ELR (cell line): ENCODE results near the gene CHRM3.
A peak's percentile ranks its signal among the peaks of the same experiment; 100 is the strongest.
"Not testable (repeated sequence)": the region's sequence is repeated elsewhere in the genome, so short reads cannot be mapped to it uniquely, and the experiment has no call there.

Experiments
- DNase-seq: peaks from one replicate; pipeline ENCODE4 v3.0.0-alpha.2; 2015; ENCODE audit warnings: low read depth

Gene CHRM3

DNA sequence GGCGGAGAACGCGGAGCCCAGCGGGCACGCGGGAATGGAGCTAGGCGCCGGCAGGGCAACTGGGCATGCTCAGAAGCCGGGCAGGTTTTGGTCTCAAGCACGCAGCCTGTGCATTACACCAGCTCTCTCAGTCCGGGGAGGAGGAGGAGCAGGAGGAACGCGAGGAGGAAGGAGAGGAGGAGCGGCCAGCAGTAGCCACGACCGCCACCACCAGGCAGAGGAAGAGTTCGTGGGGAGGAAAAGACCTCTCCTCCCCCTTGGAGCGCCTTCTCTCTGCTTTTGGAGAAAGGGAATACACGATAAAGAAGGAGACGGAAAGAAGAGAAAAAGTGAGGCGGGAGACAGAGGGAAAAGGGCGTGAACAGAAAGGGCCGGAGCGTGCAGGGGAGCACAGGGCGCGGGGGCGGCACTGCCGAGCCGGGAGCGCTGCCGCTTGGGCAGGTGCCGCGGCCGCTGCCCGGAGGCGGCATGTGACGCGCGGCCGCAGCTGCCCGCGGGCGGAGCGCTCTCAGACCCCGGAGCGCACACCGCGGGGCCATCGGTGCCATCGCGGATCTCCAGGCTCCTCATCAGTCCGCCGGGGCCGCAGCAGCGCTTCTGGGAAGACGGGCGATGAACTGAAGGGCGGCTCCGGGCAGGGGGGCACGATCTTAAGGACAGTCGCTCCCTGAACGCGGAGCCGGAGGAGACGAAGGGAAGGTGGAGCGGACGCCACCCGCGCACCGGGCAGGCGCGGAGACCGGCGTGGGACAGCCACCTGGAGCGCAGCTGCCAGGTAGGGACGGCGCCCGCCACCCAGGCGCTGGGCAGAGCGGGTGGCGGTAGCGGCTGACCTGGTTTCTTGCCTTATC is at the start of gene CHRM3:
CHRM3 (plus strand) TSS at position 116 of the 851 bp plus-strand sequence. CDS start 520,884 bp downstream, outside the sequence.
- peak; percentile 83 for DNase-seq

DNA sequence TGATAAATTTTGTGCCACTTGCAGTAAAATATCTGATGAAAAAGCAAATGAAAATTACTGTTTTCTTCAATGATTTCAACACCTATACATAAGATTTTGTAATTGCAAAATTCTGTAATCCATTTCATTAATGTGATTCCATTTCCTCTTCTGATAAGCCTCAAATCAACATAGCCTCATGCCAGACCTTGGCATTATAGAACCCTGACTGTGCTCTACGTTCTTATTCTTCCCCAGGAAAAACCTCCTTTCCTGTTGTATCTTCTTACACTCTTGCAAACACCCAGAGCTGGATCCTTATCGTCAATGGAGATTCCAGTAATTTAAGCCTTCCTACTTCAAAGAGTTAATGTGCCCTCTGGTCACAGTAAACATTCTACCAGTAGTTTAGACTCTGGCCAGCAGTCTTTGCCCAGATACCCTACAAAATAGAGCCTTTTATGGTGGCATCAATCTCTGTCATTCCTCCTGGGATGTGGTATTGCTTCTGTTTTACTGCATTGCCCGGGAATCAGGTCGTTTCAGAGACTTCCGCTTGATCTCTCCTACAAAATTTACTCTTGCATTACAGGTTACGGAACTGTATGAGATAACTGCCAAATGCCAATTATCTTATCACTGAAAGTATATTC is 48.5 kb upstream of the CHRM3 start:
- DNase-seq = no peak

DNA sequence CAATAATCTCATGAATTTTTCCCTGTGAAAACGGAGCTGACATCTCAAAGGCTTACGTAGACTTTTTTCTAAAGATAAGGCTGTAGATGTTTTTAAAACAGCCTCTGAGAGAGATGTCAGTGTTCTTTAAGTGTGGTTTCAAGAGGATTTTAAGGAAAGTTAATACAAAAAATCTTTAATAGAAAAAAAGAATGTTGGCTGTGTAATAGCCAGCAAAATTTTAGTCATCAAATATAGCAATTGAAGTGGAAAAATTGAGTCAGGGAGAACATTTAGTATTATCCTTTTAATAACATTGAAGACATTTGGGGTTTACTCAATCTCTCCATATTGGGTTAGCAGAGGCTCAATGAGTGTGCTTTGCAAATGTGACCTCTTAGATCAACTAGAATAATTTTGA is 38.6 kb upstream of the CHRM3 start:
- DNase-seq = no peak

DNA sequence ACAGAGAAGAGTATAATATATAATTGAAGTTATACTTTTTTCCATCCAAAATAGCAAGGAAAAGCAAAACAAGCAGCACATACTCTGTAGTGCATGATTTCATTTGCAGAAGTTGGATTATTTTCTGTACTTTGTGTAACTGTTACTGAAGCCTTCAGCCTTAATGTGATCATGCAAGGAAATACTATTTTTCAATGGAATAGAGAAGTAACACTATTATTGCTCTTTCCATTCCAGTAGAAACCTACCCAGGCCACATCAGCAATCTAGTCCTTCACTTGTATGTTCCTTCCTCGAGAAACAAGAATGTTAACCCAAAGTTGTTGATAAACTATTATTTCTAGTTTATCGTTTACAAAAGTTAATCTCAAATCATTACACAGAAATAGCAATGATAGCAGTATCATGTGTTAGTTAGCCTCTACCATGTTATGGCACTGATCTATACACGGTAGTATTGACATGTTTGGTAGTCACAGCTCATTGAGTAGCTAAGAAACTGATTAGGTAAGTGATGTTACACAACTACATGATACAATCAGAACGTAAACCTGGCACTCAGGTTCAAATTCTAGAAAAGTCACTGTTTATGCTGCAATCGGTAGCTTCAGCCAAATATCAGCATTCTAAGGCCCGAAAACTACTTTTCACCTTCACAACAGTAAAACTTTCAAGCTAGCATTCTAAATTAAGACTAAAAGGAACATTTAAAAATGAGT is 37.6 kb upstream of the CHRM3 start:
- DNase-seq = no peak

DNA sequence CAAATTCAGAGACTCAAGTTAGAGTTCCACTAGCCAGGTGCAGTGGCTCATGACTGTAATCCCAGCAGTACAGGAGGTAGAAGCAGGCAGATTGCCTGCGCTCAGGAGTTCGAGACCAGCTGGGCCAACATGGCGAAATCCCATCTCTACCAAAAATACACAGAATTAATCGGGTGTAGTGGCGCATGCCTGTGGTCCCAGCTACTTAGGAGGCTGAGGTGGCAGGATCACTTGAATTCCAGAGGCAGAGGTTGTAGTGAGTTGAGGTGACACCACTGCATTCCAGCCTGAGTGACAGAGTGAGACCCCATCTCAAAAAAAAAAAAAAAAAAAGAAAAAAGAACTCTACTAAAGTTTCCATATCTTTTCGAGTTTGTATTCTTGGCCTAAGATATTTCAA is 36.7 kb upstream of the CHRM3 start:
- no peak for DNase-seq

DNA sequence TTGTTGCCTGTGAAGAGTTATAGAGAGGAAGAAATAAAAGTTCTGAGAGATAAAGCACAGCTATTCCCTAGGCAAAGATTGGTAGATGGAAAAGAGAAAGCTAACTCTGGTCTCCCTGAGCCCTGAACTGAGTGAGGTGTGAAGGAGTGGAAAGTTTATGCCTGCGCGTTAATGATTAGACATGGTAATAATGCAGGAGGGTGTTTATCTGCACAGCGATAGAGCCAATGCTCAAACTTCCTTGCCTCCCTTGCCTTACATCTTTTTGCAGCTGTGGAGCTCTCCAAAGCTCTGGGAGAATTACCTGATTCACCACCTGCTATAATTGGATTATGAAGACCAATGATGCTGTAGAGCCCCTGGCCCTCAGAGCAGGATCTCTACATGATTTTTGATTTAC is 32.8 kb upstream of the CHRM3 start:
- DNase-seq = no peak

DNA sequence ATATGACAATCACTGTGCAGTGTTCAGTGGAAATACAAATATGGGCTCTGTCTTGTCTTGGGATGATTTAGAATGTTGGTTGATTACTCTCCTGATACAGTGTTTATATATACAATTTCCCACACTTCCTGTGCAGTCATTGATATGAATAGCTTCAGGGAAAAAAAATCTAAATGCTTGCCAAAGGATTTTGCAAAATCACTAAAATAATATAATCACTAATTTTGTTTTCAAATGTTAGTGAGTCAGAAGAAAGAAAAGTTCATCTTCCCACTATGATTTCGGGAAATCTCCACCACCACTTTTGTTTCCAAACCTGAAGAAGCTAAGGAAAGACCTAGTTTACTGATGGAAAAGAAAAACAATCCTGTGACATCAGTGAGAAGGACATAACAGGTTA is 32.1 kb upstream of the CHRM3 start:
- peak; percentile 72 for DNase-seq

DNA sequence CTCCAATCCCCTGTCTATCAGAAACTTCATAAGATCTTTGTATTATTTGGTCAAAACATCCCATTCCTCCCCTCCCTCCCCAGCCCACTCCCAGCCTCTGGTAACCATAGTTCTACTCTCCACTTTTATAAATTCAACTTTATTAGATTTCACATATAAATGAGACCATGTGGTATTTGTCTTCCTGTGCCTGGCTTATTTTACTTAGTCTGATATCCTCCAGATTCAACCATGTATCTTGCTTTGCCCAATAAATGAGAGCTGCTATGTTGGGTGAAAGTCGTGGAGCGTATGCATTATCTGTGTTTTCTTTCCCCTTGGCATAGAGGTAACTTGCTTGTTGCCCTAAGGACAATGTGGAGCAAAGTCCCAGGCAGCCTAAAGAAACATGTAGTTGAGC is 28.5 kb upstream of the CHRM3 start:
- no peak for DNase-seq

DNA sequence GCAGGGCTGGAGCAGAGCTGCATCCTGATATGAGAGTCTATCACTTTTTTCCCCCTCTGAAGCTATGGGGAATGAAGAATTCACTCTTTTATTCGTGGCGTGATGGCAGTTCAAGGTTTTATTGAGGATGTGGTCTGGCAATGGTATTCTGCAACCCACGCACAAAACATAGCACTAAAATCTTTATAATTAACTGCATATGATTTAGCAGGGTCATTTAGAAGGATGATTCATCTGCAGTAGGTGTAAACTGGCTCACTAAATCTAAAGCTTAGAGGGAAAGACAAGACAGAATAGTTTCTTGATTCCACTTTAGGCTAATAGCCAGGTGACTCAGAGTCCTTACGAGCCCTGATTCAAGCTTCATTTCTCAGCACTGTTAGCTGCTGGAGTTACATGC is 25.0 kb upstream of the CHRM3 start:
- peak; percentile 78 for DNase-seq

DNA sequence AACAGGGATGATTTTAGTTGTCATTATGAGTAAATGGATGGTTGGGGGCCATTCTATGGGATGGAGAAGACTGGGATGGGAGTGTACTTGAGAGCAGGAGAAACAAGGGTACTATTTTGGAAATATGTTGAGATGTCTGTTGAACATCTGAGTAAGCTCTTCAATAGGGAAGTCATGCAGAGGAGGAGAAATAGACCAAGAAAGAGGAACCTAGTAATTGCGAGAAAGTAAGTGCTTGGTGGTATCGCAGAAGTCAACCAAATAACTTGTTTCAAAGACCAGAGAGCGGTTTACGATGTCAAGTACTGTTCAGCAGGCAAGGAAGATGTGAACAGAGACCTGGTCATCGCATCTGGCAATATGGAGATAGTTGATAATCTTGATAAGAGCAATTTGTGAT is 22.4 kb upstream of the CHRM3 start:
- no peak for DNase-seq

DNA sequence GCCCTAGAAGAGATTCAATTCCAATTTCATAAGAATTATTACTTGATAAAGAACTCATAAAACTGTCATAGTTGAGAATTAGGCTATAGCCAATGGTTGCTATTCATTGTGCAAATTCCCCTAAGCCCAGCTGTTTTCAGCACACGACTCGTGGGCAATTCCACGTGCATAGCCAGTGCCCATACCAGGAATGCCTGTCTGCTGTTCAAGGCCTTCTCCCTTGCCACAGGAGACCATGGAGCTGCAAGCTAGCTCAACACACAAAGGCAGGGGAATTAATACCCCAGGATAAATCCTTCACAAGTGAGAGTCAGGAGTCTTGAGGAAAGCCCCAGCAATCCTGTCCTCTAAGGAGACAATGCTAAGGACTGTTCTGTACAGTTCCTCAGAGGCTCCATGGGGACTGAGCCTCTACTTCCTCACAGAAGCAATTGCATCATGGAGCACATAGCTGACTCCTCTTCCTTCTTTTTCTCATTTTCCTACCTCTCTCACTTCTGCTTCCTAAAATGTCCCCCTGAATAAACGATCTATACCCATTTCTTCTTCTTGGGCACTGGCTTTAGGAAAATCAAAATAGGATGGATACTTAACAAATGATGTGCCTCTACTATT is 19.1 kb upstream of the CHRM3 start:
- no peak for DNase-seq

DNA sequence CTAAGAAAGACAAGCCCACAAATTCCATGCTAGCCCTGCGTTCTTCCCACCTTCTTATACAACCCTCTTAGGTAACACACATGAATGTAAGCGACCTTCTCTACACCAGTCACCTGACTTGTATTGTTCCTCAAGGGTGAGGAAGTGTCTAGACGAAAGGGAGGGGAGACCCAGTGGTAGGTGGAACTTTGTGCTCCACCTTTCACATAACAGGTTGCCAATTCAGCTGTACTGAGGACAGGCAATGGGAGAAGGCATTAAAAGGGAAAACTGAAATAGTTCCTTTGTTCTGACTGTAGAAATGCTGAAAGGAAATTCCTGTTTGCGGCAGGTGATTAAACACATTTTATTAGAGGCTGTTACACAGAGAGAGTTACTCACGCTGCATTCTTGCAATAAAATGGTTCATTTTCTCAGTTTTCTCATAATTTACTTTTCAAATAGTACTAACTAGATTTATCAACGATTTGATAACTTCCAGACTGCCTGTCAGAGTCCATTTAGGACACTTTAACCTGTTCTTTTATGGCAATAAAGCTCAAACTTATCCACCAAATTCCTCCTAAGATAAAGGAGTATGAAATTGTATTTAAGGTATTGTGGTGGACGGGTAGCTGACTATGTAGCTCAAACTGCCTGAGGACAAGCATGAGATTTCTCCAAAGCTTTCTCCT is 17.8 kb upstream of the CHRM3 start:
- no peak for DNase-seq

DNA sequence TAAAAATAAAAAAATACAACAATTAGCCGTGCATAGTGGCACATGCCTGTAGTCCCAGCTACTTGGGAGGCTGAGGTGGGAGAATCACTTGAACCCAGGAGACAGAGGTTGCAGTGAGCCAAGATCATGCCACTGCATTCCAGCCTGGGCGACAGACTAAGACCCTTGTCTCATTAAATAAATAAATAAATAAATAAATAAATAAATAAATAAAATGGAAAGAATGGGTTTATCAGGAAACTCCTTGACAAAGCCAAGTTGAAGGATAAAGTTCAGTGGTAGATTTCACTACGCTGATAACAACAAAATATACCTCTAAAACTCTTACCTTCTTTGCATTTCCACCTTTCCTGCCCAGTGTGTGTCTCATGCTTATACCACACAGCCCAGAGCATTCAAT is 15.5 kb upstream of the CHRM3 start:
- DNase-seq = not testable (repeated sequence)

DNA sequence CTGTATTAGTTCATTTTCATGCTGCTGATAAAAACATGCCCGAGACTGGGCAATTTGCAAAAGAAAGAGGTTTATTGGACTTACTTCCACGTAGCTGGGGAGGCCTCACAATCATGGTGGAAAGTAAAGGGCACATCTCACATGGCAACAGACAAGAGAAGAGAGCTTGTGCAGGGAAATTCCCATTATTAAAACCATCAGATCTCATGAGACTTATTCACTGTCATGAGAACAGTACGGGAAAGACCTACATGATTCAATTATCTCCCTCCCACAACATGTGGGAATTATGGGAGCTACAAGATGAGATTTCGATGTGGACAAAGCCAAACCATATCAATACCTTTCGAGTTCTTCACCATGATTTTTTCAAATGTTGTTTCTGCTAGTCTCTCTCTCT is 3.7 kb upstream of the CHRM3 start:
- no peak for DNase-seq

DNA sequence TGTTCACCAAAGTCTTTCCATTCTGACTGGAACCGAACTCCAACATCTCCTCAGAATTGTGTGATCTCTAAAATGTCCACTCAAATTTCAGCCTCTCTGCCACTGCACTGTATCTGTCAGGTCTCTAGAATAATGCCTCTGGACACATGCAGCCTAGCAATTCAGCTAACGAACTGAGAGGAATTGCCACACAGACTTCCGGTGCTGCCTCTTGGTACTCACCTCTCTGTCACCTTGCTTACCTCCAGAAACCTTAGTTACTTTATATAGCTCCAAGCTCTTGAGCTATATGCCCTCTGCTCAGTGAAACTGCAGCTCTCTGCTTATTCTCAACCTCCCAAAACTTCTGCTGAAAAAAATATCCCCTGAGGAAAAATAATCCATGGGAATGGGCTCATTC is 2.7 kb upstream of the CHRM3 start:
- DNase-seq = no peak

DNA sequence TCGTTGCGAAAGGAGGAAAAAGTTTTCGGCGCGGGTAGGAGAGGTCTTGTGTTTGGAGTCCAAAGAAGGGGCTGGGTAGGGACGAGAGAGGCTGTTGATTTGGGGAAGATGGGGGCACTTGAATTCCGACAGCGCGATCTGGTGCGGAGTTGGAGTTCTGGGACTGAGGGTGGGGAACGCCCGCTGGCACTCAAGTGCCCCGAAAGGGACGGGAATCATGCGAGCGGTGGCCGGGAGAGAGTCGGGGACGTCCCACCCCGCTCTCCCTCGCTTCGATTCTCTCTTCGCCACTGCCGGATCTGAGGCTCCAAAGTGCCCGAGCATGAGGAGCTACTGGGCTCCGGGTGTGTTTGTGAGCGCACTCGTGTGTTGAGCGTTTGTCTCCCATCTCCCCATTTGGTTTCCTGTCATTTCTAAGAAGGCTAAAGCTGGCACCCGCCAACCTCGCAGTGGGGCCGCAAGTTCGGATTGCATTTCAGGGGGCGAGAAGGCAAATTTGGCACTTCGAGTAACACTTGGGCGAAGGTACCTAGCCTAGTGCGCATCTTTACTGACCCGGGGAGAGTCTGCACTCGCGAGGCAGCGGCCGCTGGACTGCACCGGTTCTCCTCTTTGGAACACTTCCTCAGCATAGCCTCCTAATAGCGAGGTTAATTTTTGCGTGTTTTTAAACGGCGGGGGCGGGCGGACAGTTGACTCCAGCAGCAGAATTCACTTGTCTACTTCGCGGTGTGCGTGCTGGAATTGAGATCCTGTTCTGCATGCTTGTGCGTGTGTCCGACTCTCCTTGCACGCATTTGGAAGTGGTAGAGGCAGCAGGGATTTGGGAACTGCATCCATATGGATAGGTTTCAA is 1.2 kb downstream of the CHRM3 start:
- DNase-seq = peak; percentile 47

DNA sequence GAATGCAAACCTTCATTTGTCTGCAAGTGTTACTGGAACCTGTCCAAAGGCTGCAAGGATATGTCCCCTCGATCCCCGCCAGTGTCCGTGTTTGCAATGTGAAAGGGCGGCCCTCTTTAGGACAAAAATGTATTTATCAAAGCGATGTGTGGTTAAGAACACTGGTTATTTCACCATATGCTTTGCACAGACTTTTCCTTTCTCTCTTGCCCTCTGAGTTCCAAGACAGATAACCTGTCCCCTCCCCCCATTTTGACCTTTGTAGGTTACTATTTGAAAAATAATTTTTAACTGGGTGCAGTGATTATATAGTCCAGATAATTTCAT is 1.8 kb downstream of the CHRM3 start:
- no peak for DNase-seq

DNA sequence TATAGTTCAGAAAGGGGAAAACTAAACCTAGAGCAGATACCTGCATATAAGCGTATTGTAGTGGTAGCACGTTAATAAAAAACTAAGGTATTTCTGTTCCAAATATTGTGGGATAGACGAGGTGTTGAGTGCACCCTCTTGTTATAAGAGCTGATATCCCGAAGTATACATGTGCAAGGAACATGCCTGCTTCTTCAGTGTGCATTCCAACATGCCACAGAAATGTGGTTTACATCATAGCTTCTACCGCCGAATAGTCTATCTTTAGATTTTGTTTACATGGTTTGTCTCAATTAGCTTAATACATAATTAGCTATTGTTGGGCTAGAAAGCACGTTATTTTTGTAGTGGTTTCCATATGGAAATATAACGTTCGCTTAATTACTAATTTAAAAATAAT is 2.2 kb downstream of the CHRM3 start:
- peak; percentile 58 for DNase-seq

DNA sequence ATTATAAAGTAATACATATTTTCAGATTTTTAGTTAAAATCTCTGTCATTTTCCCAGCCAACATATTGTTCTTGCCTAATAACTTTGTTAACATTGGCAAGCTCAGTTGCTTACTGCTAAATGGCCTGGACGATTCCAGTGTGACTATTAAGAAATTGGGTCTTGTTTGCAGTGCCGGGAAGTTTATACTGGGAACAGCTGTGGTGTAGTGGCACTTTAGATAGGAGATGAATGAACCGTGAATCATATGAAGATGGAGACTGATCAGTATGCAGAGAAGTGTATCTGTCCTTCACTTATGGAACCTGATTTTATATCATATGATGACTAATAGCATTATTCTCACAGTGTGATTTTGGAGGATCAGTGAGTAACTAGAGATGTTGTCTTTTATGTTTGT is 3.3 kb downstream of the CHRM3 start:
- DNase-seq = peak; percentile 80

DNA sequence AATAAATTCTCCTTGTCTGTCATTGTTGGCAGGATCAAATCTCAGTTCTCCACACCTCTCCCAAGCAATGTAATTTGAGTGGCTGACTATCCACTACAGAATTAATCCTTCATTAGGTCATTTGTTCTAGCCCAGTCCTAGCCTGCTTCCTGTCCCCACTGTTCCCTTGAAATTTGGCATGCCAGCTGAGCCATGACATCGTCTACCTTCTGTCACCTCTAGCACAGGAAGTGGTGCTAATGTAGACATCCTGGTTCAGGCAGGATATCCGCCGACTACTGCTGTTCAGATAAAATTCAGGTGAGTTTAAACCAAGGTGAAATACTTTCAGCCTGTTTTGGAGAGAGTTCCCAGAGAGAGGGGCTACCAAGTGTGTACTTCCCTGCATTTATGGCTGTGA is 5.9 kb downstream of the CHRM3 start:
- no peak for DNase-seq

DNA sequence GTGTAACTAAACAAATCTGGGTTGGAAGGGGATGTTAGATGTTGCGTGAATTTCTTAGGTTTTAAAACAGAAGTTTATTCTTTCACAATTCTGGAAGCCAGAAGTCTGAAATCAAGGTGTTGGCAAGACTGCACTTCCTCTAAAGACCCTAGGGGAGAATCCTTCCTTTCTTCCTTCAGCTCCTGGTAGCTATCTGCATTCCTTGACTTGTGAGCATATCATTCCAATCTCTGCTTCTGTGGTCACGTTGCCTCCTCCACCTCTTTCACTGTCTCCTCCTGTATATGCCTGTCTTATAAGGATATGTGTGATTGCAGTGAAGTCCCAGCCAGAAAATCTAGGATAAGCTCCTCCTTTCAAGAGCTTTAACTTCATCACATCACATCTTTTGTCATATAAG is 7.7 kb downstream of the CHRM3 start:
- no peak for DNase-seq
